Natural killer cell treated with Interleukin-12 subunit alpha and Interleukin-12 subunit beta and Interleukin-15 and Interleukin-18, amount 100 ng/mL, for 72 hours (primary cell): ENCODE results near the gene ZNF407. TPM values are rescaled to one million over a fixed set of nuclear protein-coding genes. Genes with fewer than 3 reads are reported as not detected.

Source experiments
- ATAC-seq, 2 donors: fragments of 150-1000 bp; cut with Tn5 transposase in 1 of 2; sonication (Bioruptor Pico), chemical (Tn5 transposase) in 1 of 2; 2 replicates each; pipeline ENCODE4 v1.10.0; 2021
- DNase-seq: peaks from one replicate; pipeline ENCODE4 v3.0.0; 2022; ENCODE audit warnings: low spot score
- H3K27ac Mint-ChIP-seq, 2 donors: 1 replicate in 1 of 2; 2 replicates in 1 of 2; pipeline ENCODE4 v1.8.0; 2022; ENCODE audit warnings: mixed read lengths in 2 of 2, mild to moderate bottlenecking in 1 of 2, moderate library complexity in 1 of 2
- H3K27me3 Mint-ChIP-seq, 2 donors: 1 replicate in 1 of 2; 2 replicates in 1 of 2; pipeline ENCODE4 v1.8.0; 2022; ENCODE audit warnings: mixed read lengths in 2 of 2
- H3K36me3 Mint-ChIP-seq: one replicate; pipeline ENCODE4 v1.8.0; 2022; ENCODE audit warnings: mixed read lengths
- H3K4me1 Mint-ChIP-seq, 2 donors: 1 replicate in 1 of 2; 2 replicates in 1 of 2; pipeline ENCODE4 v1.8.0; 2022; ENCODE audit warnings: low read depth in 2 of 2, mixed read lengths in 2 of 2, mild to moderate bottlenecking in 1 of 2
- H3K4me3 Mint-ChIP-seq: one replicate; pipeline ENCODE4 v1.8.0; 2022; ENCODE audit warnings: mixed read lengths
- H3K9me3 Mint-ChIP-seq: 2 replicates; pipeline ENCODE4 v1.8.0; 2022; ENCODE audit warnings: mixed read lengths
- total RNA-seq, 2 donors: library from RNA; stranded (reverse); gene quantifications; one replicate each; pipeline ENCODE4 v1.2.3, GENCODE V29; 2022

Gene ZNF407
- total RNA-seq, 2 donors from 2014 or later, result 21.9 to 44.6 TPM

GRCh38 chr18:74624466-74624865 lies 26.8 kb downstream of the ZNF407 start:
- ATAC-seq (no peak), DNase-seq (no peak)
- H3K4me1 Mint-ChIP-seq, result peaks cover 0 to 3% of the 10 kb centered on the region in 2 donors
- no peaks in the 10 kb centered on the region for H3K9me3 Mint-ChIP-seq
- H3K36me3 Mint-ChIP-seq, result no peaks in the 10 kb centered on the region
- no peak overlapping the region for H3K4me3 Mint-ChIP-seq
- no peaks in the 10 kb centered on the region for H3K27me3 Mint-ChIP-seq
- H3K27ac Mint-ChIP-seq, result no peak overlapping the region

GRCh38 chr18:74625157-74625556 lies 27.5 kb downstream of the ZNF407 start:
- Mint-ChIP-seq H3K36me3 (no peaks in the 10 kb centered on the region), H3K27ac (no peak overlapping the region), H3K4me3 (no peak overlapping the region), H3K9me3 (no peaks in the 10 kb centered on the region), H3K4me1 (peaks cover 0 to 3% of the 10 kb centered on the region in 2 donors), H3K27me3 (no peaks in the 10 kb centered on the region)
- DNase-seq, result no peak
- no peak for ATAC-seq

- no peaks in the 10 kb centered on the region for H3K9me3 Mint-ChIP-seq
- no peak overlapping the region for H3K4me3 Mint-ChIP-seq
- DNase-seq (no peak), ATAC-seq (no peak)
- H3K4me1 Mint-ChIP-seq, result peaks cover 8 to 9% of the 10 kb centered on the region in 2 donors
- H3K27ac Mint-ChIP-seq, result no peak overlapping the region
- no peaks in the 10 kb centered on the region for H3K27me3 Mint-ChIP-seq
- no peaks in the 10 kb centered on the region for H3K36me3 Mint-ChIP-seq
Measured at GRCh38 chr18:74626049-74626874, 28.6 kb downstream of the ZNF407 start.

DNA sequence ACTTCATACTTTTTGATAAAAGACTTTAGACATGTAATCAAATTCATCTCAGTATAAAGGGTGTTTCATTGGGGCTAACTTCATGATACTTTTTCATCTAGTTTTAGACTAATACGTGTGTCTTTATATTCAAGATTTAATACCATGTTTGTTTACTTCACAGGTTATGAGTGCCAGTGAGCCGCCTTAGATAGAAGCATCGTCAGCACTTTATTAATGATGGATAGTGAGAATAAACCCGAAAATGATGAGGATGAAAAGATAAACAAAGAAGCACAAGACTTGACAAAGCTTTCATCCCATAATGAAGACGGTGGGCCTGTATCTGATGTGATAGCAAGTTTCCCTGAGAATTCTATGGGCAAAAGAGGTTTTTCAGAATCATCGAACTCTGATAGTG lies 33.1 kb downstream of the ZNF407 start:
- no peaks in the 10 kb centered on the region for H3K9me3 Mint-ChIP-seq
- no peak for ATAC-seq
- H3K36me3 Mint-ChIP-seq, result peaks cover 20% of the 10 kb centered on the region
- peak overlapping the region; percentile 67 to 68 for H3K27ac Mint-ChIP-seq
- H3K4me1 Mint-ChIP-seq, result peaks cover 19 to 27% of the 10 kb centered on the region in 2 donors
- H3K4me3 Mint-ChIP-seq, result peak overlapping the region; percentile 78
- H3K27me3 Mint-ChIP-seq, result no peaks in the 10 kb centered on the region
- DNase-seq, result no peak

GRCh38 chr18:74631212-74631611 lies 33.5 kb downstream of the ZNF407 start:
- peak overlapping the region; percentile 78 for H3K4me3 Mint-ChIP-seq
- H3K27me3 Mint-ChIP-seq, result no peaks in the 10 kb centered on the region
- ATAC-seq (no peak), DNase-seq (no peak)
- H3K9me3 Mint-ChIP-seq, result no peaks in the 10 kb centered on the region
- peaks cover 19 to 27% of the 10 kb centered on the region in 2 donors for H3K4me1 Mint-ChIP-seq
- H3K27ac Mint-ChIP-seq, result peak overlapping the region; percentile 67 to 68
- peaks cover 20% of the 10 kb centered on the region for H3K36me3 Mint-ChIP-seq

DNA sequence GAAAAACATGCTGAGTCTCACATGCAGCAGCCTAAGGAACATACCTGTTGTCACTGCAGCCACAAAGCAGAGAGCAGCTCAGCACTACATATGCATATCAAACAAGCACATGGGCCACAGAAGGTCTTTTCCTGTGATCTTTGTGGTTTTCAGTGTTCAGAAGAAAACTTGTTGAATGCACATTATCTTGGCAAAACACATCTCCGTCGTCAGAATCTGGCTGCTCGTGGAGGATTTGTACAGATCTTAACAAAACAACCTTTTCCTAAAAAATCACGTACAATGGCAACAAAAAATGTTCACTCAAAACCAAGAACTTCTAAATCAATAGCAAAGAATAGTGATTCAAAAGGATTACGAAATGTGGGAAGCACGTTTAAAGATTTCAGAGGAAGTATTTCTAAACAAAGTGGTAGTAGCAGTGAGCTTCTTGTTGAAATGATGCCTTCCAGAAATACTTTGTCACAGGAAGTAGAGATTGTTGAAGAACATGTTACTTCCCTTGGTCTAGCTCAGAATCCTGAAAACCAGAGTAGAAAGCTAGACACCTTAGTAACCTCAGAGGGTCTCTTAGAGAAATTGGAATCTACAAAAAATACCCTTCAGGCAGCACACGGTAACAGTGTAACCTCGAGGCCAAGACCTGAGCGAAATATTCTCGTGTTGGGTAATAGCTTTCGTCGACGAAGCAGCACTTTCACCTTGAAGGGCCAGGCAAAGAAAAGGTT lies 34.1 kb downstream of the ZNF407 start:
- H3K27me3 Mint-ChIP-seq, result no peaks in the 10 kb centered on the region
- ATAC-seq, result peak; percentile 62 to 69
- H3K27ac Mint-ChIP-seq, result peak overlapping the region; percentile 67 to 68
- H3K4me3 Mint-ChIP-seq, result peak overlapping the region; percentile 78
- peaks cover 20% of the 10 kb centered on the region for H3K36me3 Mint-ChIP-seq
- H3K4me1 Mint-ChIP-seq, result peaks cover 19 to 27% of the 10 kb centered on the region in 2 donors
- DNase-seq, result no peak
- no peaks in the 10 kb centered on the region for H3K9me3 Mint-ChIP-seq

GRCh38 chr18:74632351-74632679 lies 34.6 kb downstream of the ZNF407 start:
- no peak for DNase-seq
- H3K4me3 Mint-ChIP-seq, result peak overlapping the region; percentile 78

GRCh38 chr18:74632856-74633255 lies 35.2 kb downstream of the ZNF407 start:
- Mint-ChIP-seq H3K9me3 (no peaks in the 10 kb centered on the region), H3K36me3 (peaks cover 20% of the 10 kb centered on the region), H3K4me3 (no peak overlapping the region), H3K27me3 (no peaks in the 10 kb centered on the region), H3K4me1 (peaks cover 19 to 27% of the 10 kb centered on the region in 2 donors), H3K27ac (peak overlapping the region in 1 of 2 donors; percentile 67)
- ATAC-seq (no peak), DNase-seq (no peak)

More at GRCh38 chr18:74632351-74632679, 34.6 kb downstream of the ZNF407 start:
- Mint-ChIP-seq H3K27me3 (no peaks in the 10 kb centered on the region), H3K4me1 (peaks cover 19 to 27% of the 10 kb centered on the region in 2 donors), H3K9me3 (no peaks in the 10 kb centered on the region), H3K36me3 (peaks cover 20% of the 10 kb centered on the region), H3K27ac (peak overlapping the region; percentile 67 to 68)
- ATAC-seq, result peak in 1 of 2 donors; percentile 40

DNA sequence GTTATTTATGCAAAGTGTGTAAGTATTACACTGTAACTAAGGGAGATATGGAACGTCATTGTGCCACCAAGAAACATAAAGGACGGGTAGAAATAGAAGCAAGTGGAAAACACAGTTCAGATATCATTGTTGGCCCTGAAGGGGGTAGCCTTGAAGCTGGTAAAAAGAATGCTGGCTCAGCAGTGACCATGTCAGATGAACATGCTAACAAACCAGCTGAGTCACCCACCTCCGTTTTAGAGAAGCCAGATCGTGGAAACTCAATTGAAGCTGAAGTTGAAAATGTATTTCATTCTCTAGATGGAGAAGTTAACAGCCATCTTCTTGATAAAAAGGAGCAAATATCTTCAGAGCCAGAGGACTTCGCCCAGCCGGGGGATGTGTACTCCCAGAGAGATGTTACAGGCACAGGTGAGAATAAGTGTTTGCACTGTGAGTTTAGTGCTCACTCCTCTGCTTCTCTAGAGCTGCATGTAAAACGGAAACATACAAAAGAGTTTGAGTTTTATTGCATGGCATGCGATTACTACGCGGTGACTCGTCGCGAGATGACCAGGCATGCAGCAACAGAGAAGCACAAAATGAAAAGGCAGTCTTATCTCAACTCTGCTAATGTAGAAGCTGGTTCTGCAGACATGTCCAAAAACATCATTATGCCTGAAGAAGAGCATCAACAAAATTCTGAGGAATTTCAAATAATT lies 36.1 kb downstream of the ZNF407 start:
- H3K27ac Mint-ChIP-seq, result no peak overlapping the region
- DNase-seq, result no peak
- H3K4me1 Mint-ChIP-seq, result peaks cover 19 to 27% of the 10 kb centered on the region in 2 donors
- H3K36me3 Mint-ChIP-seq, result peaks cover 20% of the 10 kb centered on the region
- H3K9me3 Mint-ChIP-seq, result no peaks in the 10 kb centered on the region
- H3K27me3 Mint-ChIP-seq, result no peaks in the 10 kb centered on the region
- H3K4me3 Mint-ChIP-seq, result no peak overlapping the region
- no peak for ATAC-seq

- DNase-seq, result no peak
- Mint-ChIP-seq H3K27ac (no peak overlapping the region), H3K4me1 (peaks cover 19 to 27% of the 10 kb centered on the region in 2 donors), H3K9me3 (no peaks in the 10 kb centered on the region), H3K36me3 (peaks cover 20% of the 10 kb centered on the region), H3K4me3 (no peak overlapping the region), H3K27me3 (no peaks in the 10 kb centered on the region)
- ATAC-seq, result no peak
Measured at GRCh38 chr18:74635224-74635975, 37.7 kb downstream of the ZNF407 start.

DNA sequence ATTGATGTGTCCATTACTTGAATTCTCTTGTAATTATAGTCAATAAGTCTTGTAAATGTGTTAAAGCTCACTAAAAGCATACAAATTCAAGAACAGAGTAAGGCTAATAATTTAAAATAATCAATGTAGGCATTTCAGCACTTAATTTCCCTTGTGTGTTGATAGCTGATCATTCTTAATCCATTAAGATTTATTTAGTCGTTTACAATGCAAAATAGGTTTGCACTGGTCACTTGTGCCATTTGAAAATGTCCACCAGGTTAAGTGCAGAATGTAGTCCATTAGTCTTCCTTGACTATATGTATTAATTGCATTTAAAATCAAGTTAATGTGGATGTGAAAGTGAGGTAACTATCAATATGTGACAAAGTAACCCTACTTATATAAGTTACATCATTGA lies 39.4 kb downstream of the ZNF407 start:
- Mint-ChIP-seq H3K9me3 (no peaks in the 10 kb centered on the region), H3K27ac (no peak overlapping the region), H3K36me3 (peaks cover 20% of the 10 kb centered on the region), H3K4me1 (peaks cover 4 to 13% of the 10 kb centered on the region in 2 donors), H3K27me3 (no peaks in the 10 kb centered on the region), H3K4me3 (no peak overlapping the region)
- ATAC-seq (no peak), DNase-seq (no peak)

- H3K9me3 Mint-ChIP-seq, result no peaks in the 10 kb centered on the region
- DNase-seq, result no peak
- peaks cover 0 to 3% of the 10 kb centered on the region in 2 donors for H3K4me1 Mint-ChIP-seq
- no peak overlapping the region for H3K27ac Mint-ChIP-seq
- H3K36me3 Mint-ChIP-seq, result peaks cover 15% of the 10 kb centered on the region
- no peak overlapping the region for H3K4me3 Mint-ChIP-seq
- no peak for ATAC-seq
- no peaks in the 10 kb centered on the region for H3K27me3 Mint-ChIP-seq
Measured at GRCh38 chr18:74638210-74638609, 40.5 kb downstream of the ZNF407 start.

GRCh38 chr18:74644713-74645112 lies 47.0 kb downstream of the ZNF407 start:
- H3K4me3 Mint-ChIP-seq, result no peak overlapping the region
- H3K27ac Mint-ChIP-seq, result no peak overlapping the region
- no peaks in the 10 kb centered on the region for H3K9me3 Mint-ChIP-seq
- peaks cover 4 to 6% of the 10 kb centered on the region in 2 donors for H3K4me1 Mint-ChIP-seq
- H3K27me3 Mint-ChIP-seq, result no peaks in the 10 kb centered on the region
- ATAC-seq (no peak), DNase-seq (no peak)
- no peaks in the 10 kb centered on the region for H3K36me3 Mint-ChIP-seq
